H9 (cell line): ENCODE measurements around the gene TSFM. TPM values are rescaled to one million over a fixed set of nuclear protein-coding genes. Genes with fewer than 3 reads are reported as not detected.

Experiments
- DNase-seq: peaks from one replicate; pipeline ENCODE4 v3.0.0-alpha.2; 2017
- H2AFZ ChIP-seq: one replicate; pipeline ENCODE4 v1.6.1; 2013; ENCODE audit warnings: mild to moderate bottlenecking, low read length, control low read depth, moderate library complexity
- H2AK5ac ChIP-seq: 2 replicates; pipeline ENCODE4 v1.6.1; 2013; ENCODE audit warnings: low read length, control low read depth, mixed read lengths; ENCODE audit not compliant: insufficient read length
- H2BK120ac ChIP-seq: one replicate; pipeline ENCODE4 v1.6.1; 2013; ENCODE audit warnings: low read depth, mild to moderate bottlenecking, low read length, control low read depth, inconsistent platforms; ENCODE audit not compliant: poor library complexity, severe bottlenecking
- H2BK12ac ChIP-seq: 2 replicates; pipeline ENCODE4 v1.6.1; 2013; ENCODE audit warnings: low read length, control low read depth, mixed read lengths, low read depth; ENCODE audit not compliant: insufficient read length
- H2BK15ac ChIP-seq: 2 replicates; pipeline ENCODE4 v1.6.1; 2013; ENCODE audit warnings: low read depth, low read length, control low read depth
- H2BK20ac ChIP-seq: one replicate; pipeline ENCODE4 v1.6.1; 2013; ENCODE audit warnings: low read depth, mild to moderate bottlenecking, low read length, control low read depth, inconsistent platforms; ENCODE audit not compliant: poor library complexity, severe bottlenecking
- H2BK5ac ChIP-seq: 2 replicates; pipeline ENCODE4 v1.6.1; 2013; ENCODE audit warnings: low read length, control low read depth, mixed read lengths; ENCODE audit not compliant: insufficient read length
- H3K14ac ChIP-seq: 2 replicates; pipeline ENCODE4 v1.6.1; 2013; ENCODE audit warnings: low read length, control low read depth; ENCODE audit not compliant: insufficient read depth
- H3K18ac ChIP-seq: 2 replicates; pipeline ENCODE4 v1.6.1; 2013; ENCODE audit warnings: low read depth, mild to moderate bottlenecking, mixed read lengths, low read length, control low read depth; ENCODE audit not compliant: insufficient read length
- H3K23ac ChIP-seq: 2 replicates; pipeline ENCODE4 v1.6.1; 2013; ENCODE audit warnings: low read length, control low read depth, mixed read lengths, low read depth; ENCODE audit not compliant: insufficient read length
- H3K23me2 ChIP-seq: 2 replicates; pipeline ENCODE4 v1.6.1; 2013; ENCODE audit warnings: low read depth, mild to moderate bottlenecking, mixed read lengths, low read length, control low read depth; ENCODE audit not compliant: insufficient read length, poor library complexity, severe bottlenecking
- H3K27ac ChIP-seq: 2 replicates; pipeline ENCODE4 v1.5.1; 2013; ENCODE audit warnings: low read length, control low read depth, mixed read lengths, low read depth; ENCODE audit not compliant: insufficient read length
- H3K27me3 ChIP-seq: 2 replicates; pipeline ENCODE4 v1.6.1; 2013; ENCODE audit warnings: low read length, control low read depth, inconsistent platforms; ENCODE audit not compliant: insufficient read depth
- H3K4ac ChIP-seq: 2 replicates; pipeline ENCODE4 v1.6.1; 2013; ENCODE audit warnings: low read depth, mild to moderate bottlenecking, control low read depth, inconsistent platforms, low read length, moderate library complexity
- H3K4me1 ChIP-seq: 2 replicates; pipeline ENCODE4 v1.6.1; 2013; ENCODE audit warnings: low read length, control low read depth, inconsistent platforms; ENCODE audit not compliant: insufficient read depth
- H3K4me2 ChIP-seq: 2 replicates; pipeline ENCODE4 v1.6.1; 2013; ENCODE audit warnings: low read length, control low read depth, mixed read lengths; ENCODE audit not compliant: insufficient read length, insufficient read depth
- H3K56ac ChIP-seq: 2 replicates; pipeline ENCODE4 v1.6.1; 2013; ENCODE audit warnings: low read depth, mild to moderate bottlenecking, mixed read lengths, low read length, control low read depth; ENCODE audit not compliant: insufficient read length
- H3K79me1 ChIP-seq: 2 replicates; pipeline ENCODE4 v1.6.1; 2013; ENCODE audit warnings: low read depth, mild to moderate bottlenecking, moderate library complexity, low read length, control low read depth, inconsistent platforms; ENCODE audit not compliant: insufficient read depth, poor library complexity, severe bottlenecking
- H3K79me2 ChIP-seq: 2 replicates; pipeline ENCODE4 v1.6.1; 2013; ENCODE audit warnings: low read length, control low read depth, inconsistent platforms; ENCODE audit not compliant: insufficient read depth
- H3K9ac ChIP-seq: 2 replicates; pipeline ENCODE4 v1.6.1; 2013; ENCODE audit warnings: low read length, control low read depth, mixed read lengths; ENCODE audit not compliant: insufficient read length; ENCODE audit errors: extremely low read depth
- H3K9me3 ChIP-seq: one replicate; pipeline ENCODE4 v1.6.1; 2013; ENCODE audit warnings: low read depth, low read length, inconsistent platforms; ENCODE audit not compliant: control insufficient read depth
- H3T11ph ChIP-seq: one replicate; pipeline ENCODE4 v1.6.1; 2013; ENCODE audit warnings: mild to moderate bottlenecking, low read length, control low read depth, inconsistent platforms
- H4K20me1 ChIP-seq: one replicate; pipeline ENCODE4 v1.6.1; 2013; ENCODE audit not compliant: control insufficient read depth, insufficient read length, insufficient read depth
- H4K5ac ChIP-seq: 2 replicates; pipeline ENCODE4 v1.6.1; 2013; ENCODE audit warnings: low read depth, mild to moderate bottlenecking, mixed read lengths, low read length, control low read depth; ENCODE audit not compliant: insufficient read length
- H4K8ac ChIP-seq: replicated peaks from 2 replicates; pipeline ENCODE4 v1.6.1; 2013; ENCODE audit warnings: low read length, control low read depth, mixed read lengths, low read depth; ENCODE audit not compliant: insufficient read length
- H4K91ac ChIP-seq: 2 replicates; pipeline ENCODE4 v1.6.1; 2013; ENCODE audit warnings: low read depth, mild to moderate bottlenecking, moderate library complexity, mixed read lengths, low read length, control low read depth; ENCODE audit not compliant: insufficient read length
- H3K27ac Mint-ChIP-seq, 3 experiments: 2 replicates in 2 of 3; 3 replicates in 1 of 3; pipeline ENCODE4 v1.8.0; 2020 to 2021; ENCODE audit warnings: mixed read lengths in 3 of 3, mild to moderate bottlenecking in 1 of 3, moderate library complexity in 1 of 3
- H3K27me3 Mint-ChIP-seq: 2 replicates; pipeline ENCODE4 v1.8.0; 2021; ENCODE audit warnings: low read depth, mild to moderate bottlenecking, moderate library complexity, mixed read lengths
- H3K36me3 Mint-ChIP-seq, 3 experiments: 2 replicates in 2 of 3; 3 replicates in 1 of 3; pipeline ENCODE4 v1.8.0; 2020 to 2021; ENCODE audit warnings: low read depth in 3 of 3, mixed read lengths in 3 of 3; ENCODE audit not compliant: insufficient read depth in 1 of 3
- H3K4me1 Mint-ChIP-seq, 2 experiments: 2 replicates each; pipeline ENCODE4 v1.8.0; 2020; ENCODE audit warnings: mixed read lengths in 2 of 2
- H3K4me3 Mint-ChIP-seq, 2 experiments: 2 replicates in 1 of 2; 3 replicates in 1 of 2; pipeline ENCODE4 v1.8.0; 2020 to 2021; ENCODE audit warnings: mild to moderate bottlenecking in 2 of 2, mixed read lengths in 2 of 2, moderate library complexity in 1 of 2
- H3K9me3 Mint-ChIP-seq, 2 experiments: 2 replicates in 1 of 2; 3 replicates in 1 of 2; pipeline ENCODE4 v1.8.0; 2020; ENCODE audit warnings: mild to moderate bottlenecking in 2 of 2, mixed read lengths in 2 of 2, moderate library complexity in 1 of 2
- CTCF ChIP-seq: fragments of 200-600 bp; sonication (generic); conservative IDR thresholded peaks from 3 replicates; pipeline ENCODE4 v1.8.0; 2021; ENCODE audit warnings: antibody characterized with exemption, mild to moderate bottlenecking
- WGBS: extraction: QIAGEN DNeasy Blood & Tissue Kit; methylation state at CpG from one replicate; pipeline ENCODE4 v1.1.7; 2013; ENCODE audit warnings: missing lambda C conversion rate, low lambda C conversion rate, mixed read lengths; ENCODE audit not compliant: insufficient read length; ENCODE audit errors: extremely low coverage; 5-methylcytosine and 5-hydroxymethylcytosine counted together
- total RNA-seq: library from RNA; stranded (reverse); gene quantifications from 2 replicates; pipeline ENCODE4 v1.2.1, GENCODE V29; 2021

TSFM gene
- total RNA-seq, 1 experiment from 2014 or later: 50.2 TPM

- Histone ChIP-seq H2BK20ac (no peak overlapping the region), H3K79me2 (peaks cover 13% of the 10 kb centered on the region; the same call in 1 of the 2 replicates), H2AFZ (no peak overlapping the region), H3K23me2 (peaks cover 14% of the 10 kb centered on the region), H3K14ac (no peak overlapping the region), H3T11ph (no peak overlapping the region), H3K56ac (no peak overlapping the region), H3K18ac (peak overlapping the region; percentile 2), H4K8ac (no peak overlapping the region), H2BK15ac (no peak overlapping the region), H4K5ac (peak overlapping the region; percentile 44), H3K27ac (no peak overlapping the region), H2BK5ac (no peak overlapping the region), H2BK120ac (no peak overlapping the region), H2BK12ac (no peak overlapping the region), H3K23ac (no peak overlapping the region), H2AK5ac (peak overlapping the region; percentile 72), H3K4me1 (0 out of 2 replicates have a peak, but pooled peaks cover 7% of the 10 kb centered on the region), H3K9me3 (no peaks in the 10 kb centered on the region), H3K79me1 (no peaks in the 10 kb centered on the region), H3K4me2 (peak overlapping the region; percentile 83), H4K20me1 (no peaks in the 10 kb centered on the region), H4K91ac (no peak overlapping the region), H3K27me3 (peaks cover 2% of the 10 kb centered on the region; the same call in 1 of the 2 replicates), H3K9ac (peak overlapping the region; percentile 94), H3K4ac (no peak overlapping the region)
- no peak for DNase-seq
- Mint-ChIP-seq H3K9me3 (peaks cover 0 to 2% of the 10 kb centered on the region in 2 experiments; a peak in 2 of 5 replicates), H3K27ac (peak overlapping the region; percentile 82 to 100 (median 98)), H3K27me3 (peaks cover 6% of the 10 kb centered on the region), H3K36me3 (peaks cover 35 to 58% (median 55%) of the 10 kb centered on the region in 3 experiments), H3K4me3 (peak overlapping the region; percentile 96 to 98), H3K4me1 (peaks cover 37 to 39% of the 10 kb centered on the region in 2 experiments)
- no CpG with 5 or more reads among the region's 15 CpGs for WGBS
- TF ChIP-seq CTCF: no peak
Measured at GRCh38 chr12:57750561-57751431, 31.8 kb upstream of the TSFM start.
